HG03521 (cell line): ENCODE measurements around the gene RAB5B.
"Not testable (repeated sequence)": the region's sequence is repeated elsewhere in the genome, so short reads cannot be mapped to it uniquely, and the experiment has no call there.

ENCODE experiments used
- ATAC-seq: cut with Tn5 transposase; IDR thresholded peaks from one replicate; pipeline ENCODE4 v1.9.1; 2021; ENCODE audit warnings: mild to moderate bottlenecking, moderate library complexity; ENCODE audit not compliant: unreplicated experiment

RAB5B gene

DNA sequence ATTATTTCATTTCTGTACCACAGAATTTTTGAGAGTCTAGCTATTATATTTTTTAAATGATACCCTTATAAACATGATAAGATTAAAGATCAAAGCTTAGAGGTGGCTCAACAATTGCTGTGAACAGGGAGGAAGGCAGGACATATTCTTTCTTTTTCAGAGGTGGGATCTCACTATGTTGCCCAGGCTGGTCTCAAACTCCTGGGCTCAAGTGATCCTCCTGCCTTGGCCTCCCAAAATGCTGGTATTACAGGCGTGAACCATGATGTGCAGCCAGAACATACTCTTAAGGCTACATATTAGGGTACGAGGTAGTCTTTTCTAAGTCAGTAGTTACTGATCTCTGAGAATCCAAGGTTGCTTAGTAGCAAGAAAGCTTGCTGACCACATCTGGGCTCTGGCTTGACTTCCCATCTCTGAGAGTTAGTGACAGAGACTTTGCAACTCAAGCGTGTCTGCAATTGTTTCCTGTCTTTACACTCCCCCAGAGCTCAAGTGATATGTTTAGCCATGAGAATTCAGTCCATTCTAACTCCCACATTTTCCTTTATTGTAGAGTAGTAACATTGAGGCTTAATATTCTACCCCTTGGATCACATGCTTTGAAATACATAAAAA is 8.6 kb downstream of the RAB5B start:
- ATAC-seq = no peak

DNA sequence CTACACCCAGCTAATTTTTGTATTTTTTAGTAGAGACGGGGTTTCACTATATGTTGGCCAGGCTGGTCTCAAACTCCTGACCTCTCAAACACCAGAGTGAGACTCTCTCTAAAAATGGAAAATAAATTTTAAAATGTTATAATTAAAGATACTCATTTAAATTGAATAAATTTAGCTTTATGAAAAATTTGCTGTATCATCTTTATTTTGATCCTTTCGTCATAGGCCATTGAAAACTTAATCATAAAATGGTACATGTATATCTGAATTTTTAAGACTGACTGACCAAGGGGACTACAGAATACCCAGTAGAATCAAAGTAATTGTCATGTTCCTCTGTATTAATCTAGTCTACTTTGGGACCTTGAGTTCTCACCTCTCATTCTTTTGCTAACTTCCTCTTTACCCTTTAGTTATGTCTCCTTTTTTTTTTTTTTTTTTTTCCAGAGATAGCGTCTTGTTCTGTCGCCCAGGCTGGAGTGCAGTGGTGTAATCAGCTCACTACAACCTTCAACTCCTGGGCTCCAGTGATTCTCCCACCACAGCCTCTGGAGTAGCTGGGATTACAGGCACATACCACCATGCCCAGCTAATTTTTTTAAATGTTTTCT is 9.5 kb downstream of the RAB5B start:
- ATAC-seq = no peak

DNA sequence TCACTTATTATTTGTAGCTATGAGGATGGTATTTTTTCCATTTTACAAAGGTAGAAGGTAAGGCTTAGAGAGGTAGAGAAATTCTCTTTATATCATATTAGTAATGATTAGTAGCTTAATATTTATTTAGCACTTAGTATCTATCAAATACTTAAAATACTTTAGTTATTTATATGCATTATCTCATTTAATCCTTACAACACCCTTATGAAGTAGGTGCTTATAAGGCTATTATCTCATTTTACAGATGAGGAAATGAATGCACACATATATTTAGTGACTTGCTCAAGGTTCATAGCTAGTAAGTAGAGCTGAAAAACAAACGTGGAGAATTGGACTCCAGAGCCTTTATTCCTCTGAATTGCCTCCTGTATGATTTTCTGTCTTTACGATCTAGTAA is 11.0 kb downstream of the RAB5B start:
- no peak for ATAC-seq

DNA sequence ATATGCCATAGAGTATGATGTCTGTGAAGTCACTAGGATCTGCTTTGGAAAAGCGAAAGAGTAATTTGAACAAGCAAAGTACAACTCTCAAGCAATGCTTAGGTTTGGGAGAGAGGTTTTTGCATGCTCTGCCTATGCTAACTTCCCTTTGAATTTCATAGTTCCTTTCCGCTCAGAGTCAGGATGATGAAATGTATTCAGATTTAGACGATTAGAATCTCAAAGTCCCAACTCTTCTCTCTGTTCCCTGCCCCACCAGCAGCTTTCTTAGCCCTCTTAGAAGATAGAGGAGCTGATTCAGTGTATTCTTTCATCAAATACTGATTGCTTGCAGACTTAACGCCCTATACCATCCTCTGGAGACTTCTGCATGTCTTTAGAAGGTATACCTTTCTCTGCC is 11.5 kb downstream of the RAB5B start:
- no peak for ATAC-seq

DNA sequence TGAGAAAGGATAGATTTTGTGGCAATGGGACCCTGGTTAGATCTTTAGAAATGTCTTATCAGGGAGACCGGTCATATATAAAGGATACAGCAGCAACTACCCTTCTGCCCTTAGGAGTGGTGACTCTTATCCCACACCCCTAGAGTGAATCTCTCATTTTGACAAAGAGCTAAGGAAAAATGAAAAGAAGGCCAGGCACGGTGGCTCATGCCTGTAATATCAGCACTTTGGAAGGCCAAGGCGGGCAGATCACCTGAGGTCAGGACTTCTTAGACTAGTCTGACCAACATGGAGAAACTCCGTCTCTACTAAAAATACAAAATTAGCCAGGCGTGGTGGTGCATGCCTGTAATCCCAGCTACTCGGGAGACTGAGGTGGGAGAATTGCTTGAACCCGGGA is 12.1 kb downstream of the RAB5B start:
- ATAC-seq = not testable (repeated sequence)

DNA sequence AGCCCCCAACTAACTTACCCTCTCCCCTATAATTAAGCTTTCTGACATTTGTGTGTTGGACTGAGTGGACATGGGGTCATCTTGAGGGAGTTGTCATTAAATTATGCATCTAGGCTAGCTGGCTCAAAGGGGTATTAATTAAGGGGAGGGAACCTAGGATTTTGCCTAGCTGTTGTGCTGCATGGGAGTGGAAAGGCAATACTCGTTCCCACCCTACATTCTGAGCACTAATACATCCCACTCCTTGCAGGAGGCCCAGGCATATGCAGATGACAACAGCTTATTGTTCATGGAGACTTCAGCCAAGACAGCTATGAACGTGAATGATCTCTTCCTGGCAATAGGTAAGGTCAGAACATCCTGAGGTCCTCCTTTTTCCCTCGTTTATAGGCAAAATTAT is 17.2 kb downstream of the RAB5B start:
- ATAC-seq = no peak

DNA sequence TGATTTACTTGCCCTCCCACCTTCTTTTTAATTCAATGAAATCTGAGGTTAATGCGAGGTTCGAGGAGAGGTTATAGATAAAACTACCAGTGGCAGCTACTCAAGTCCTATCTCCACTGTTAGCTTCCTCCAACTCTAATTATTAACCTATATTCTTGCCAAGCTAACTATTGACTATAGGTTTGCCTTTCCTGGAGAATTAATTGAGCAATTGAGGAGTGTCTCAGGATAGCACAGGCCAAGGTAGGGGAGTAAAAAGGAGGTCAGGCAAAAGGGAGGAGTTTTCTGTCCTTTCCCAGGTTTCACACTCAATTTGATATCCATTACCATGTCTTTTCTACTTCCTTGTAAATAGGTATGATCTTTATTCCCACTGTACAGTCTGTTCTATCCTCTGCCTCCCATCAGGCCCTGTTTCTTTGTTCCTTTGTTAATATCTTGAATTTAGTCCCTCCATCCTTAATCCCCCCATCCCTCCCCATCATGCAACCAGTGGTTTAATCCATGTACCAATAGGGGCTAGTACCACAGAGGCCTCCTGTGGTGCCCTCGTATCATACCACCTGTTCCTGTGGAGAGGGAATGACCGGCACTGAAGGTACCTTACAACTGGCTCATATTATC is 19.5 kb downstream of the RAB5B start:
- ATAC-seq = no peak

DNA sequence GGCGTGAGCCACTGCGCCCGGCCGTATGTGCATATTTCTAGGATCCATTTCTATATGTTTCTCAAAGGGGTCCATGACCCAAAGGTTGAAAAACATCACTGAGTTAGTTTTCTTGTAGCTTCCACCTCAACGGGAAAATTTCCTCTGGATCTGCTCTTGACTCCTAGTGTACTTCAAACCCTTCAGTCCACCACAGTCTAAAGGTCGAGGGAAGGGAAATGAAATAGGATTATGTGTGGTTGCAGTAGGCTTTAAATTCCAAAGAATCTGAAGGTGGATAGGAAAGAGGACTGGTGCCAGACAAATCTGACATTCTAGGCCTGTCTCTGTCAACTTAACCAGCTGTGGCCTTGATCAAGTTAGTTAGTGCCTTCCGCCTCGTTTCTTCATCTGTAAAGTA is 21.5 kb downstream of the RAB5B start:
- ATAC-seq = no peak

DNA sequence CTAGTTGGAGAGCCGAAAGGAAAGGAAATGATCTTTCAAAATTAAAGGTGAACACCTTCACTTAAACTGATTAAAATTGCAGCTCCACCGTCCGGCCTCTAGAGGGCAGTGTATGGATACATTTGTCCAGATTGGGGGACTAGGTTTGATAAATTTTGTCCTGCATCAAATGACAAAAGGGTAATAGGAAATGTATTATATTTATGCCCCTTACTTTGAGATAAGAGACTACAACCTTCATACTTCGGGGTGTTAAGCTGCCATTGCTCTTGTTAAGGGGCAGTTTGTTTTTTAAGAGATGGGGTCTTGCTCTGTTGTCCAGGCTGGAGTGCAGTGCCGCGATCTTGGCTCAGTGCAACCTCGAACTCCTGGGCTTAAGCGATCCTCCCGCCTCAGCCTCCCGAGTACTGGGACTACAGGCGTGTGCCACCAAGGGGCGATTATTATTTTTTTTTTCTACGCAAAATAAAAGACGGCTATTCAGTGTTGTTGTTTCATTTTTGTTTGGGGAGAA is 22.4 kb downstream of the RAB5B start:
- ATAC-seq = no peak

DNA sequence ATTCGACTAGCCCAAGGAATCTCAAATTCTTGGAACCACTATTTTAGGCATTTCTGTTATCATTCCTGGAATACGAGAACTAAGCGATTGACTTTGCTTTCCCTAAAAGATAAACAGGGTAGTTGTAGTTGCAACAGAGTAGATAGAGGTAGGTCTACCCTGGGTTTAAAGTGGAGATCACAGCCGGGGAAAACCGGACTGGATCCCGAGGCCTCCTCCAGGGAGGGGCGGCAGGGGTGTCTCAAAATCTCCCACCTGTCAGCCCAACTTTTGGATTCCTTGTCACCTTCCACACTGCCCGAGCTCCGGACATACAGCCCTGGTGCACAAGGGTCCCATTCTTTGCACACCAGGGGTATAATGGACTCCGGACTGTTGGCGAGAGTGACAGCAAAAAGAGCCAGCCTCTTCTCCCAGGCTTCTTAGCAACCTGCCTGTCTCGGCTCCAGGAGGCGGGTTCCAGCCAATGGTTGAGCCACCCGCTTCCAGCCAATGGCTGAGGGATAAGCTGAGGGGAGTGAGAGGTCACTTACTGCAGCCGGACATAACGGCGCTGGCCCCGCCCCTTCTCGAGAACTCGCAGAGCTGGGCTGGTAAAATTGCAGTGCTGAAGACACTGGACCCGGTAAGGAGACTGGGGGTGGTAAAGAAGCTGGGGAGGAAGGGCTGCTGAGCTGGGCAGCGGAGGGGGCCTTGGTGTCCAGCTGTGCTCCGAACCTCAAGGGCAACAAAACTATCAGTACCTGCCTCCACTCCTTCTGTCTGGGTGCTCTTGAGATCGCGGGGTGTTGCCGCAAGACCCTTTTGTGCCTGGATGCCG is 23.0 kb downstream of the RAB5B start, which contains the start of gene SUOX:
Gene SUOX (plus strand): TSS at position 562 of the 820 bp plus-strand sequence. CDS start 4,946 bp downstream, outside the sequence.
- peak; percentile 99 for ATAC-seq

DNA sequence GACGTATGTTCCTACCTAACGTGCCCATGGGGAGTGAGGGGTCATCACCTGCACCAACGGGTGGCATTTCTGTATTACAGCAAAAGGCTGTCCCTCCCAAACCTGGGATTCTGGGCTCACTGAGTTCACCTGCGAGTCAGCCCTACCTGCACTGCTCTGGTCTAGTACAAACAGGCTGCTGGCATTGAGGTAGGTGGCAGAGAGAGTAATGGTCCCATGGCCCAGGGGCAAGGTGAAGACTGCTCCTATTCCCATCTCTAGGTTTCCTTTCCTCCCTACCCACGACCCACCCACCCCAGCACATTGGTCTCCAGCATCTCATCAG is 23.6 kb downstream of the RAB5B start:
- ATAC-seq = no peak

DNA sequence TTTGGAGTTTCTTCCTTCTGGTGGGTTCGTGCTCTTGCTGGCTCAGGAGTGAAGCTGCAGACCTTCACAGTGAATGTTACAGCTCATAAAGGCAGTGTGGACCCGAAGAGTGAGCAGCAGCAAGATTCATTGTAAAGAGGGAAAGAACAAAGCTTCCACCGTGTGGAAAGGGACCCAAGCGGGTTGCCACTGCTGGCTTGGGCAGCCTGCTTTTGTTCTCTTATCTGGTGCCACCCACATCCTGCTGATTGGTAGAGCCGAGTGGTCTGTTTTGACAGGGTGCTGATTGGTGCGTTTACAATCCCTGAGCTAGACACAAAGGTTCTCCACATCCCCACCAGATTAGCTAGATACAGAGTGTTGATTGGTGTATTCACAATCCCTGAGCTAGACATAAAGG is 25.6 kb downstream of the RAB5B start:
- not testable (repeated sequence) for ATAC-seq

DNA sequence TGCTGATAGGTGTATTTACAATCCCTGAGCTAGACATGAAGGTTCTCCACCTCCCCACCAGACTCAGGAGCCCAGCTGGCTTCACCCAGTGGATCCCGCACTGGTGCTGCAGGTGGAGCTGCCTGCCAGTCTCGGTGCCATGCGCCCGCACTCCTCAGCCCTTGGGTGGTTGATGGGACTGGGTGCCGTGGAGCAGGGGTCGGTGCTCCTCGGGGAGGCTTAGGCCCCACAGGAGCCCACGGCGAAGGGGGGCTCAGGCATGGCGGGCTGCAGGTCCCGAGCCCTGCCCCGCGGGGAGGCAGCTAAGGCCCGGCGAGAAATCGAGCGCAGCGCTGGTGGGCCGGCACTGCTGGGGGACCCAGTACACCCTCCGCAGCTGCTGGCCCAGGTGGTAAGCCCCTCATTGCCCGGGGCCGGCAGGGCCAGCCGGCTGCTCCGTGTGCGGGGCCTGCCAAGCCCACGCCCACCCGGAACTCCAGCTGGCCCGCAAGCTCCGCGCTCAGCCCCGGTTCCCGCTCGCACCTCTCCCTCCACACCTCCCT is 26.2 kb downstream of the RAB5B start:
- ATAC-seq = not testable (repeated sequence)

DNA sequence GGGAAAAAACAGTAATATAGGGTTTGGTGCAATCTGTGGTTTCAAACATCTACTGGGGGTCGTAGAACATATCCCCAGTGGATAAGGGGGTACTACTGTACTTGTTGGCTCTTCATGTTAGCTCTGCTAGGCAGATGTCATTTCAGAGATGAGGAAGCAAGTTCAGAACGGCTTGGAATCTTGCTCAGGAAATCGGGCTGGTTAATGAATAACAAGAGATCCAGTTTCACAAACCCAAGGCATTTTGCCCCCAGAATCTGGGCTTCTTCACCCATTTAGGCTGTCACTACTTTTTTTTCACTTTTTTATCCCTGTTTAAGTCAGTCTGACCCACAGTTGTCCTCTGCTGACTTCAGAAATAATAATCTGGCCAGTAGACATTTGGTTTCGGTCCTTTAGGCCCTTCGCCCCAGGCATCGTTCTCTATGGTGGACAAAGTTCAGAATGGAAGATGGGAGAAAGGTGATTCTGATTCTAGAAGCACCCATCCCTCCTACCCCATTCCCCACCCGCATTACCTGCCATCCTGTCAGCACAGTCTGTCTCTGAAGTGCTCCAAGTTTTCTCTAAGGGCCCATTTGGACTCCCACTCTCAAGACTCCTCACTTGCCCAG is 27.7 kb downstream of the RAB5B start:
- ATAC-seq = no peak

DNA sequence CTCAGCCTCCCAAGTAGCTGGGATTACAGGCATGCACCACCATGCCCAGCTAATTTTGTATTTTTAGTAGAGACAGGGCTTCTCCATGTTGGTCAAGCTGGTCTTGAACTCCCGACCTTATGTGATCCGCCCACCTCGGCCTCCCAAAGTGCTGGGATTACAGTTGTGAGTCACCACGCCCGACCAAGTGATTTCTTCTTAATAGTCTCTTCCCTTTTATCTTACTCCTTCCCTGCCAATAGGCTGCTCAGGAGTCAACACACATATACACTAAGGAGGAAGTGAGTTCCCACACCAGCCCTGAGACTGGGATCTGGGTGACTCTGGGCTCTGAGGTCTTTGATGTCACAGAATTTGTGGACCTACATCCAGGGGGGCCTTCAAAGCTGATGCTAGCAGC is 29.5 kb downstream of the RAB5B start:
- not testable (repeated sequence) for ATAC-seq

DNA sequence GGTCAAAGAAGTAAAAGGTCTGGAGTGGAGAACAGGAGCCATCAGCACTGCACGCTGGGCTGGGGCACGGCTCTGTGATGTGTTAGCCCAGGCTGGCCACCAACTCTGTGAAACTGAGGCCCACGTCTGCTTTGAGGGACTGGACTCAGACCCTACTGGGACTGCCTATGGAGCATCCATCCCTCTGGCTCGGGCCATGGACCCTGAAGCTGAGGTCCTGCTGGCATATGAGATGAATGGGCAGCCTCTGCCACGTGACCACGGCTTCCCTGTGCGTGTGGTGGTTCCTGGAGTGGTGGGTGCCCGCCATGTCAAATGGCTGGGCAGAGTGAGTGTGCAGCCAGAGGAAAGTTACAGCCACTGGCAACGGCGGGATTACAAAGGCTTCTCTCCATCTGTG is 30.3 kb downstream of the RAB5B start:
- no peak for ATAC-seq

DNA sequence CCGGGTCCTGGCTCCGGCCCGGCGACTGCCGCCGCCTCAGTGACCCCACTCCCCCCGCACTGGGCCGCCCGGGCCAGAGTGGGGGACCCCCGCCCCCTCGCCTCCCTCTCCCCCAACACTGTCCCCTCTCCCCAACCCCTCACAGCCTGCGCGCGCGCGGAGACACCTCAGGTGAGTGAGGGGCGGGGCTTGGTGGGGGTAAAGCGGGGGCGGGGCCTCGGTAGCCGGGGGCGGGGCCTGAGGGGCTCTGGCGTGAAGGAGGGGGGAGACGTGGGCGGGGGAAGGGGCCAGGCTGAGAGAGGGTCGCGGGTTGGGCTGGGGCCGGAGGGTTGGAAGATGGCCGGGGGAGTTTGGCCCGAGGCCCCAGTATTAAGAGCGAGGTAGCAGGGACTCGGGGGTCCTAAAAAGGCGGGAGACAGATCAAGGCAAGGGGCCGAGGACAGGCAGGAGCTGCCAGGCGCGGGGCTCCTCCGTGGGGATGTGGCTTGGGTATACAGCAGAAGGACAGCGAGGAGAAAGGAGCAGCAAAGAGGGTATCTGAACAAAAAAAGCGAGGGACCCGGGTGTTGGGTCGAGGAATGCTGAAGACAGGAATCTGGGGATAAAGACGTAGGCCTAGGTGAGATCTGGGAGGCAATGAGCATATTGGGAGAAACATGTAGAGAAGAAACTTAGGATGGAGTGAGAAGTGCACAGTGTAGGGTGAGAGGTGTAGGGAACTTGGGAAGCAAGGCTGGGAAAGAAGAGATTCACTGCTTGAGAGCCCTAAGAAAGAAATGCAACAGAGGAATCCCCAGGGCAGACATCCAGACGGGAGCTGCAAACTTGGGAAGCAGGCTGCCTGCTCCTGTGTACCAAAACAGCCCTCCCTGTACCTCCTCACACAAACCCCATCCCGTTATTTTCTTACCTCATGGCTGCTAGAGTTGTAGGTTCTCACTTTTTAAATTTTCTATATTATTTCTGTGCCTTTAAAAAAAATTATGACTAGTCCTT is 34.0 kb downstream of the RAB5B start:
- ATAC-seq = peak; percentile 29

DNA sequence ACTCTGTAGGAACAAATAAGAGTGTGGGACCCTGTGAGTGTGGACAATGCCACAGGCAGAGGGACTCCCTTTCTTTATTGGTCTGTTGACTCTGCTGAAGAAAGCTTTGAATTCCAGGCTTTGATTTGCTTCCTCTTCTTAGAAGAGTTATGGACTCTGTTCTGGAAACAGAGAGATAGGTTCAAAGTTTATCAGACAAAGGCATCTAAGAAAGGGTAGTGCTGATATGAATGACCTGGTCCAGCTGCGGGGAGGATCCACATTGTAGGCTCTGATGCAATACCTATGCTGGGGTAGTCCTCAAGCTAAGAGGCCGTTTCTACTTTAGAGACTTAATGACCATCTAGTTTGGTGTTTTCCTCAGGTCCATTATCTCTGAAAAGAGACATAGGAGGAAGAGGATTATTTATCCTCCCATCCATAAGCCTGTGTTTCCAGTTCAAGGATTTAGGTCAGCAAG is 36.3 kb downstream of the RAB5B start:
- no peak for ATAC-seq

DNA sequence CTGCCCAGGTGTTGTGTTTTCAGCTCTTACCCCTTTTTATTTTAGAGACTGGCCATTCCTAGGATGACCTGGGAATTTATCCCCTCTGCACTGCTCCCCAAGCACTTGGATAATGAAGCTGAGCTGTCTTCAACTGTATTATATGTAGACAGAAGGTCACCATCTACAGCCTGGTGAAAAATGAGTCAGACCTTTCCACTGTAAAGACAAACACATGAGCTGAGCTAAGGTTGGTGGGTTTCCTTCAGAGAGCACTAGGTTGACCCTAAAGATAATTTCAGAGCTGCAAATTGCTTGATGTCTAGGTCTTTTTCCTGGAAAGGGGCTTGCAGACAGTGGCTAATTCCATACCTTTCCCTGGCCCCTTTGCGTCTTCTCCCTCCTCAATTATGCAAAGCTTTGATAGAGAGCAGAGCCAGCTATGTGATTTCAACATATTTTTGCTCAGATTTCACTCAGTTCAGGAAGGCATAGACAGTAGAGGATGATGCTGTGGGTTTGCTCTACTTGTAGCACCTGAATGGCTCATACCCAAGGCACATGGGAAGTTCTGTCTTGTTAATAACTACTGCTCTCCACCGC is 37.7 kb downstream of the RAB5B start:
- ATAC-seq = no peak
